Osteocyte (in vitro differentiated cells): ENCODE data around the gene PLBD2. TPM values are rescaled to one million over a fixed set of nuclear protein-coding genes. Genes with fewer than 3 reads are reported as not detected.

Experiments
- DNase-seq: peaks from one replicate; pipeline ENCODE4 v3.0.0; 2021; ENCODE audit warnings: mixed read lengths; ENCODE audit not compliant: unreplicated experiment; ENCODE audit errors: extremely low spot score
- H3K27ac Mint-ChIP-seq: one replicate; pipeline ENCODE4 v1.8.0; 2021; ENCODE audit warnings: mild to moderate bottlenecking, mixed read lengths; ENCODE audit not compliant: unreplicated experiment
- H3K27me3 Mint-ChIP-seq: one replicate; pipeline ENCODE4 v1.8.0; 2021; ENCODE audit warnings: mixed read lengths; ENCODE audit not compliant: unreplicated experiment
- H3K36me3 Mint-ChIP-seq: one replicate; pipeline ENCODE4 v1.8.0; 2021; ENCODE audit warnings: mixed read lengths; ENCODE audit not compliant: unreplicated experiment
- H3K4me1 Mint-ChIP-seq: one replicate; pipeline ENCODE4 v1.8.0; 2021; ENCODE audit warnings: mixed read lengths; ENCODE audit not compliant: unreplicated experiment
- H3K4me3 Mint-ChIP-seq: one replicate; pipeline ENCODE4 v1.8.0; 2021; ENCODE audit warnings: mild to moderate bottlenecking, moderate library complexity, mixed read lengths; ENCODE audit not compliant: unreplicated experiment
- H3K9me3 Mint-ChIP-seq: one replicate; pipeline ENCODE4 v1.8.0; 2021; ENCODE audit warnings: mixed read lengths; ENCODE audit not compliant: unreplicated experiment
- CTCF ChIP-seq: fragments of 200-600 bp; sonication (generic); IDR thresholded peaks from 2 replicates; pipeline ENCODE4 v1.5.0; 2021; ENCODE audit warnings: antibody characterized with exemption, mild to moderate bottlenecking, moderate library complexity
- total RNA-seq: library from RNA; stranded (reverse); gene quantifications from 2 replicates; pipeline ENCODE4 v1.2.1, GENCODE V29; 2021

The PLBD2 gene
- total RNA-seq, 1 donor from 2014 or later: 103 TPM

GRCh38 chr12:113403435-113404415, 45.3 kb downstream of the PLBD2 start, which contains the start of gene SDS:
SDS (minus strand) TSS chr12:113403887; CDS start chr12:113399708, 4,179 bp downstream.
- DNase-seq: no peak
- Mint-ChIP-seq H3K27ac (no peak within 1 kb of the TSS), H3K27me3 (peaks cover 5% of the 10 kb centered on the region), H3K9me3 (no peaks in the 10 kb centered on the region), H3K4me1 (peaks cover 2% of the 10 kb centered on the region), H3K36me3 (no peaks in the 10 kb centered on the region), H3K4me3 (no peak within 1 kb of the TSS)
- TF ChIP-seq CTCF: no peak

GRCh38 chr12:113405694-113406093, 47.3 kb downstream of the PLBD2 start:
- Mint-ChIP-seq H3K27ac (no peak overlapping the region), H3K4me1 (peaks cover 2% of the 10 kb centered on the region), H3K27me3 (peaks cover 8% of the 10 kb centered on the region), H3K4me3 (no peak overlapping the region), H3K36me3 (no peaks in the 10 kb centered on the region), H3K9me3 (no peaks in the 10 kb centered on the region)
- no peak for DNase-seq
- TF ChIP-seq CTCF: no peak

- Mint-ChIP-seq H3K9me3 (no peaks in the 10 kb centered on the region), H3K27me3 (peaks cover 18% of the 10 kb centered on the region), H3K36me3 (no peaks in the 10 kb centered on the region), H3K4me1 (peaks cover 2% of the 10 kb centered on the region), H3K4me3 (no peak overlapping the region), H3K27ac (no peak overlapping the region)
- no peak for TF ChIP-seq CTCF
- DNase-seq: no peak
Observed at GRCh38 chr12:113407931-113408600, 49.7 kb downstream of the PLBD2 start.

GRCh38 chr12:113408756-113409298, 50.4 kb downstream of the PLBD2 start:
- Mint-ChIP-seq H3K36me3 (no peaks in the 10 kb centered on the region), H3K27ac (no peak overlapping the region), H3K9me3 (no peaks in the 10 kb centered on the region), H3K27me3 (peaks cover 18% of the 10 kb centered on the region), H3K4me1 (peaks cover 2% of the 10 kb centered on the region), H3K4me3 (no peak overlapping the region)
- no peak for DNase-seq
- TF ChIP-seq CTCF: no peak
